Measurements from ENCODE around the gene DMTF1.
"Not testable (repeated sequence)": the region's sequence is repeated elsewhere in the genome, so short reads cannot be mapped to it uniquely, and the experiment has no call there.

- not testable (repeated sequence) for TF ChIP-seq CTCF, POLR2AphosphoS5 (IDR thresholded peaks at IDR 0.05)
Measured at GRCh38 chr7:87203929-87204328, 51.7 kb downstream of the DMTF1 start.
